Gastroesophageal sphincter (tissue), 4 donors: ENCODE data around the gene PLEK2. TPM values are rescaled to one million over a fixed set of nuclear protein-coding genes. Genes with fewer than 3 reads are reported as not detected.
A peak's percentile ranks its signal among the peaks of the same experiment; 100 is the strongest.

Source experiments
- ATAC-seq: fragments of 150-250 bp; one replicate; pipeline ENCODE4 v1.9.1; 2016; ENCODE audit warnings: mild to moderate bottlenecking, moderate library complexity
- H3K27ac ChIP-seq, 4 donors: fragments of 200-600 bp; sonication (generic) in 3 of 4; 1 replicate in 3 of 4; 2 replicates in 1 of 4; pipeline ENCODE4 v1.5.1; 2016 to 2019
- H3K27me3 ChIP-seq: fragments of 200-600 bp; sonication (generic); one replicate; pipeline ENCODE4 v1.5.1; 2019
- H3K36me3 ChIP-seq, 2 donors: fragments of 200-600 bp; sonication (generic); one replicate each; pipeline ENCODE4 v1.5.1; 2019; ENCODE audit warnings: control low read depth in 1 of 2
- H3K4me1 ChIP-seq, 3 donors: fragments of 200-600 bp; sonication (generic); 1 replicate in 2 of 3; 2 replicates in 1 of 3; pipeline ENCODE4 v1.5.1; 2016 to 2019; ENCODE audit warnings: control low read depth in 2 of 3
- H3K4me3 ChIP-seq, 2 donors: fragments of 200-600 bp; sonication (generic); one replicate each; pipeline ENCODE4 v1.5.1; 2019; ENCODE audit warnings: mild to moderate bottlenecking in 1 of 2, moderate library complexity in 1 of 2
- H3K9me3 ChIP-seq, 3 donors: fragments of 200-600 bp; sonication (generic); one replicate each; pipeline ENCODE4 v1.5.1; 2017 to 2019; ENCODE audit warnings: control low read depth in 2 of 3
- EP300 ChIP-seq: sonication (generic); formaldehyde crosslinking; IDR thresholded peaks from one replicate; pipeline ENCODE4 v1.6.1; 2017; ENCODE audit warnings: antibody characterized with exemption, mild to moderate bottlenecking
- POLR2A ChIP-seq, 2 donors: fragments of 450-650 bp; IDR thresholded peaks; one replicate each; pipeline ENCODE4 v1.6.1; 2017; ENCODE audit warnings: antibody characterized with exemption in 2 of 2, mild to moderate bottlenecking in 2 of 2, moderate library complexity in 1 of 2
- POLR2AphosphoS5 ChIP-seq: sonication (generic); formaldehyde crosslinking; IDR thresholded peaks from one replicate; pipeline ENCODE4 v1.6.1; 2017; ENCODE audit warnings: antibody characterized with exemption
- WGBS, 2 donors: methylation state at CpG; one replicate each; pipeline ENCODE4 v1.1.5; 2018; ENCODE audit warnings: low coverage in 1 of 2; 5-methylcytosine and 5-hydroxymethylcytosine counted together
- total RNA-seq, 4 donors: library from RNA; depleted of rRNA; stranded (reverse); fragments of >200 nt; gene quantifications; one replicate each; pipeline ENCODE4 v1.1.0, GENCODE V29; 2016
- TF ChIP-seq, protein P1 (sequence below), 4 experiments: fragments of 200-600 bp in 2 of 4; fragments of 450-650 bp in 2 of 4; sonication (generic) in 1 of 4; IDR thresholded peaks; one replicate each; pipeline ENCODE4 v1.5.1; 2017 to 2019; ENCODE audit warnings: antibody characterized with exemption in 4 of 4, mild to moderate bottlenecking in 2 of 4, moderate library complexity in 2 of 4

Gene PLEK2
- total RNA-seq, 4 donors from 2014 or later: 0.37 TPM; not detected in 3

GRCh38 chr14:67423424-67423823 is 11.5 kb upstream of the PLEK2 start:
- ATAC-seq: no peak
- H3K4me1 ChIP-seq: peaks cover 0 to 8% (median 3%) of the 10 kb centered on the region in 3 donors
- no peaks in the 10 kb centered on the region for H3K9me3 ChIP-seq
- TF ChIP-seq POLR2AphosphoS5 (no peak), POLR2A (IDR thresholded peaks at IDR 0.05) (no peak), EP300 (no peak)
- TF ChIP-seq, protein P1, sequence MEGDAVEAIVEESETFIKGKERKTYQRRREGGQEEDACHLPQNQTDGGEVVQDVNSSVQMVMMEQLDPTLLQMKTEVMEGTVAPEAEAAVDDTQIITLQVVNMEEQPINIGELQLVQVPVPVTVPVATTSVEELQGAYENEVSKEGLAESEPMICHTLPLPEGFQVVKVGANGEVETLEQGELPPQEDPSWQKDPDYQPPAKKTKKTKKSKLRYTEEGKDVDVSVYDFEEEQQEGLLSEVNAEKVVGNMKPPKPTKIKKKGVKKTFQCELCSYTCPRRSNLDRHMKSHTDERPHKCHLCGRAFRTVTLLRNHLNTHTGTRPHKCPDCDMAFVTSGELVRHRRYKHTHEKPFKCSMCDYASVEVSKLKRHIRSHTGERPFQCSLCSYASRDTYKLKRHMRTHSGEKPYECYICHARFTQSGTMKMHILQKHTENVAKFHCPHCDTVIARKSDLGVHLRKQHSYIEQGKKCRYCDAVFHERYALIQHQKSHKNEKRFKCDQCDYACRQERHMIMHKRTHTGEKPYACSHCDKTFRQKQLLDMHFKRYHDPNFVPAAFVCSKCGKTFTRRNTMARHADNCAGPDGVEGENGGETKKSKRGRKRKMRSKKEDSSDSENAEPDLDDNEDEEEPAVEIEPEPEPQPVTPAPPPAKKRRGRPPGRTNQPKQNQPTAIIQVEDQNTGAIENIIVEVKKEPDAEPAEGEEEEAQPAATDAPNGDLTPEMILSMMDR (IDR thresholded peaks at IDR 0.05): no peak
- H3K27me3 ChIP-seq: peaks cover 40% of the 10 kb centered on the region
- H3K27ac ChIP-seq: no peak overlapping the region
- H3K4me3 ChIP-seq: no peak overlapping the region
- H3K36me3 ChIP-seq: no peaks in the 10 kb centered on the region
- WGBS, 2 donors: 76% methylated on average over 2 of the region's 2 CpGs; no CpG with 5 or more reads in 1 of the 2 donors

GRCh38 chr14:67421356-67422224 is 9.6 kb upstream of the PLEK2 start:
- no peaks in the 10 kb centered on the region for H3K36me3 ChIP-seq
- no peak for ATAC-seq
- peaks cover 29% of the 10 kb centered on the region for H3K27me3 ChIP-seq
- 87 to 91% methylated on average over 6 to 11 of the region's 11 CpGs for WGBS, 2 donors
- H3K9me3 ChIP-seq: no peaks in the 10 kb centered on the region
- TF ChIP-seq POLR2A (IDR thresholded peaks at IDR 0.05) (no peak), EP300 (no peak), POLR2AphosphoS5 (no peak)
- TF ChIP-seq, protein P1 (IDR thresholded peaks at IDR 0.05): no peak
- no peak overlapping the region for H3K4me3 ChIP-seq
- H3K27ac ChIP-seq: no peak overlapping the region
- no peaks in the 10 kb centered on the region for H3K4me1 ChIP-seq

GRCh38 chr14:67420102-67420739 is 8.3 kb upstream of the PLEK2 start:
- Histone ChIP-seq H3K36me3 (no peaks in the 10 kb centered on the region), H3K4me3 (no peak overlapping the region), H3K27ac (no peak overlapping the region), H3K4me1 (no peaks in the 10 kb centered on the region), H3K9me3 (no peaks in the 10 kb centered on the region), H3K27me3 (peaks cover 18% of the 10 kb centered on the region)
- ATAC-seq: peak; percentile 17
- TF ChIP-seq, protein P1 (IDR thresholded peaks at IDR 0.05): no peak
- no peak for TF ChIP-seq POLR2AphosphoS5
- TF ChIP-seq POLR2A (IDR thresholded peaks at IDR 0.05): no peak
- no peak for TF ChIP-seq EP300
- WGBS, 2 donors: 87 to 93% methylated on average over 3 to 5 of the region's 12 CpGs

GRCh38 chr14:67418401-67419191 is 6.6 kb upstream of the PLEK2 start:
- no peak overlapping the region for H3K27ac ChIP-seq
- peaks cover 24% of the 10 kb centered on the region for H3K27me3 ChIP-seq
- no peak for TF ChIP-seq POLR2A (IDR thresholded peaks at IDR 0.05)
- no peak for TF ChIP-seq POLR2AphosphoS5
- TF ChIP-seq, protein P1 (IDR thresholded peaks at IDR 0.05): no peak
- no peak for TF ChIP-seq EP300
- no peaks in the 10 kb centered on the region for H3K9me3 ChIP-seq
- no peak for ATAC-seq
- H3K36me3 ChIP-seq: no peaks in the 10 kb centered on the region
- 47 to 89% methylated on average over 3 to 4 of the region's 11 CpGs for WGBS, 2 donors
- H3K4me1 ChIP-seq: no peaks in the 10 kb centered on the region
- no peak overlapping the region for H3K4me3 ChIP-seq
